ENCODE results near the gene ATP2C1. TPM values are rescaled to one million over a fixed set of nuclear protein-coding genes. Genes with fewer than 3 reads are reported as not detected.
"Not testable (repeated sequence)": the region's sequence is repeated elsewhere in the genome, so short reads cannot be mapped to it uniquely, and the experiment has no call there.

Gene ATP2C1
- total RNA-seq, 2 experiments from 2014 or later: 40.9 to 44.0 TPM

GRCh38 chr3:130968221-130968620 lies 74.3 kb downstream of the ATP2C1 start:
- peaks cover 60% of the 10 kb centered on the region for H3K36me3 ChIP-seq (ENCODE audit: insufficient read depth, low read length)
- no peaks in the 10 kb centered on the region for H3K9me3 ChIP-seq (ENCODE audit: control insufficient read depth in 1 of 2, insufficient read depth in 1 of 2, low read length in 2 of 2)
- H3K4me3 ChIP-seq (ENCODE audit: low read length): no peak overlapping the region
- no peaks in the 10 kb centered on the region for H3K4me1 ChIP-seq (ENCODE audit: insufficient read depth, low read length)
- peaks cover 88% of the 10 kb centered on the region for H3K36me3 Mint-ChIP-seq (ENCODE audit: low read depth)
- no peak for TF ChIP-seq CTCF (IDR thresholded peaks at IDR 0.05)
- H3K27ac Mint-ChIP-seq: no peak overlapping the region
- H3K27me3 Mint-ChIP-seq: no peaks in the 10 kb centered on the region
- no peaks in the 10 kb centered on the region for H3K27me3 ChIP-seq (ENCODE audit: control insufficient read depth in 1 of 2, insufficient read depth in 2 of 2, low read length in 2 of 2)
- H3K27ac ChIP-seq (ENCODE audit: low read depth in 1 of 2, low read length in 2 of 2): no peak overlapping the region
- ChIA-PET CTCF (no interaction called here), POLR2A (no interaction called here)
- no peak for DNase-seq
- no peaks in the 10 kb centered on the region for H3K9me3 Mint-ChIP-seq
- intact Hi-C loops (cut with DNase I, micrococcal nuclease): no loop called here
- no peaks in the 10 kb centered on the region for H3K4me1 Mint-ChIP-seq (ENCODE audit: low read depth)
- no peak overlapping the region for H3K4me3 Mint-ChIP-seq
- ATAC-seq (ENCODE audit: poor library complexity): no peak

GRCh38 chr3:130969621-130970020 lies 75.7 kb downstream of the ATP2C1 start:
- DNase-seq (no peak), ATAC-seq (ENCODE audit: poor library complexity) (no peak)
- Mint-ChIP-seq H3K4me3 (no peak overlapping the region), H3K4me1 (ENCODE audit: low read depth) (no peaks in the 10 kb centered on the region), H3K36me3 (ENCODE audit: low read depth) (peaks cover 89% of the 10 kb centered on the region), H3K27ac (no peak overlapping the region), H3K27me3 (no peaks in the 10 kb centered on the region), H3K9me3 (no peaks in the 10 kb centered on the region)
- peaks cover 62% of the 10 kb centered on the region for H3K36me3 ChIP-seq (ENCODE audit: insufficient read depth, low read length)
- no peak overlapping the region for H3K4me3 ChIP-seq (ENCODE audit: low read length)
- no peaks in the 10 kb centered on the region for H3K4me1 ChIP-seq (ENCODE audit: insufficient read depth, low read length)
- TF ChIP-seq CTCF (IDR thresholded peaks at IDR 0.05): no peak
- no peak overlapping the region for H3K27ac ChIP-seq (ENCODE audit: low read depth in 1 of 2, low read length in 2 of 2)
- H3K9me3 ChIP-seq (ENCODE audit: control insufficient read depth in 1 of 2, insufficient read depth in 1 of 2, low read length in 2 of 2): no peaks in the 10 kb centered on the region
- ChIA-PET POLR2A (no interaction called here), CTCF (no interaction called here)
- no peaks in the 10 kb centered on the region for H3K27me3 ChIP-seq (ENCODE audit: control insufficient read depth in 1 of 2, insufficient read depth in 2 of 2, low read length in 2 of 2)
- intact Hi-C loops (cut with DNase I, micrococcal nuclease): no loop called here

GRCh38 chr3:130971208-130971607 lies 77.3 kb downstream of the ATP2C1 start:
- intact Hi-C loops (cut with DNase I, micrococcal nuclease): no loop called here
- Mint-ChIP-seq H3K36me3 (ENCODE audit: low read depth) (peaks cover 89% of the 10 kb centered on the region), H3K27ac (no peak overlapping the region), H3K9me3 (no peaks in the 10 kb centered on the region), H3K4me3 (no peak overlapping the region), H3K27me3 (no peaks in the 10 kb centered on the region), H3K4me1 (ENCODE audit: low read depth) (no peaks in the 10 kb centered on the region)
- ChIA-PET POLR2A (no interaction called here), CTCF (no interaction called here)
- Histone ChIP-seq H3K4me1 (ENCODE audit: insufficient read depth, low read length) (no peaks in the 10 kb centered on the region), H3K27me3 (ENCODE audit: control insufficient read depth in 1 of 2, insufficient read depth in 2 of 2, low read length in 2 of 2) (no peaks in the 10 kb centered on the region), H3K36me3 (ENCODE audit: insufficient read depth, low read length) (peaks cover 59% of the 10 kb centered on the region), H3K9me3 (ENCODE audit: control insufficient read depth in 1 of 2, insufficient read depth in 1 of 2, low read length in 2 of 2) (no peaks in the 10 kb centered on the region), H3K27ac (ENCODE audit: low read depth in 1 of 2, low read length in 2 of 2) (no peak overlapping the region), H3K4me3 (ENCODE audit: low read length) (no peak overlapping the region)
- ATAC-seq (ENCODE audit: poor library complexity) (no peak), DNase-seq (no peak)
- TF ChIP-seq CTCF (IDR thresholded peaks at IDR 0.05): no peak

GRCh38 chr3:130972592-130972991 lies 78.7 kb downstream of the ATP2C1 start:
- H3K4me1 Mint-ChIP-seq (ENCODE audit: low read depth); ATAC-seq (ENCODE audit: poor library complexity); H3K4me1 ChIP-seq (ENCODE audit: insufficient read depth, low read length); H3K27me3 Mint-ChIP-seq; DNase-seq; H3K9me3 ChIP-seq (ENCODE audit: control insufficient read depth in 1 of 2, insufficient read depth in 1 of 2, low read length in 2 of 2); H3K9me3 Mint-ChIP-seq; H3K27me3 ChIP-seq (ENCODE audit: control insufficient read depth in 1 of 2, insufficient read depth in 2 of 2, low read length in 2 of 2); H3K27ac ChIP-seq (ENCODE audit: low read depth in 1 of 2, low read length in 2 of 2); POLR2A ChIA-PET; H3K4me3 ChIP-seq (ENCODE audit: low read length); intact Hi-C loops (cut with DNase I, micrococcal nuclease); H3K27ac Mint-ChIP-seq; CTCF ChIA-PET; H3K4me3 Mint-ChIP-seq: not testable (repeated sequence)
- H3K36me3 ChIP-seq (ENCODE audit: insufficient read depth, low read length): peaks cover 67% of the 10 kb centered on the region
- H3K36me3 Mint-ChIP-seq (ENCODE audit: low read depth): peaks cover 91% of the 10 kb centered on the region

Data from CD4-positive, alpha-beta T cell (primary cell).